ENCODE measurements around the gene CEP76. TPM values are rescaled to one million over a fixed set of nuclear protein-coding genes. Genes with fewer than 3 reads are reported as not detected.
"Not testable (repeated sequence)": the region's sequence is repeated elsewhere in the genome, so short reads cannot be mapped to it uniquely, and the experiment has no call there.

The CEP76 gene
- total RNA-seq, 4 donors from 2014 or later = 11.5 to 28.2 (median 15.5) TPM

DNA sequence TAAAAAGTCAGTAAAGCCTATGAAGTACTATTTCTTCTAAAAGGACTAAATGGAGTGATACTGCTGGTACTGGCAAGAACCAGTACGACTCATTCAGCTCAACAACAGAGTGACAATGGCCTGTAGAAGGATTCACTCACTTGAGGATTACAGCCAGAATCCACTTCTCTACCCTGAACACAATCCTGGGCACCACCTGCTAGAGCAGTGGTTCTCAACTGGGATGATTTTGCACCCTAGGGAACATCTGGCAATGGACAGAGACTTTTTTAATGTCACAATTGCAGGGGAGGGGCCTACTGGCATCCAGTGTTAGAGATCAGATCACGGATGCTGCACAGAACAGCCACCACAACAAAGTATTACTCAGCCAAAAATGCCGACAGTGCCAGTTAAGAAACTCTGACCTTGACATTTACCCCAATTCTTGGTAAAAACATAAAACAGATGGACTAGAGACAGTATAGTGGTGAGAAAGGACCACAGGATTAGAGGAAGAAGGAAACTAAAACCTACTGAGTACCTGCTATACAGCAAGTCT, 49.6 kb downstream of the CEP76 start:
- no peak for DNase-seq
- TF ChIP-seq POLR2A (IDR thresholded peaks at IDR 0.05) = no peak
- TF ChIP-seq, protein P1, sequence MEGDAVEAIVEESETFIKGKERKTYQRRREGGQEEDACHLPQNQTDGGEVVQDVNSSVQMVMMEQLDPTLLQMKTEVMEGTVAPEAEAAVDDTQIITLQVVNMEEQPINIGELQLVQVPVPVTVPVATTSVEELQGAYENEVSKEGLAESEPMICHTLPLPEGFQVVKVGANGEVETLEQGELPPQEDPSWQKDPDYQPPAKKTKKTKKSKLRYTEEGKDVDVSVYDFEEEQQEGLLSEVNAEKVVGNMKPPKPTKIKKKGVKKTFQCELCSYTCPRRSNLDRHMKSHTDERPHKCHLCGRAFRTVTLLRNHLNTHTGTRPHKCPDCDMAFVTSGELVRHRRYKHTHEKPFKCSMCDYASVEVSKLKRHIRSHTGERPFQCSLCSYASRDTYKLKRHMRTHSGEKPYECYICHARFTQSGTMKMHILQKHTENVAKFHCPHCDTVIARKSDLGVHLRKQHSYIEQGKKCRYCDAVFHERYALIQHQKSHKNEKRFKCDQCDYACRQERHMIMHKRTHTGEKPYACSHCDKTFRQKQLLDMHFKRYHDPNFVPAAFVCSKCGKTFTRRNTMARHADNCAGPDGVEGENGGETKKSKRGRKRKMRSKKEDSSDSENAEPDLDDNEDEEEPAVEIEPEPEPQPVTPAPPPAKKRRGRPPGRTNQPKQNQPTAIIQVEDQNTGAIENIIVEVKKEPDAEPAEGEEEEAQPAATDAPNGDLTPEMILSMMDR (IDR thresholded peaks at IDR 0.05) = no peak
- H3K27ac ChIP-seq = no peak overlapping the region
- no peaks in the 10 kb centered on the region for H3K9me3 ChIP-seq
- no peaks in the 10 kb centered on the region for H3K27me3 ChIP-seq
- H3K4me1 ChIP-seq = peaks cover 0 to 14% (median 3%) of the 10 kb centered on the region in 4 donors
- H3K4me3 ChIP-seq = no peak overlapping the region
- H3K36me3 ChIP-seq = no peaks in the 10 kb centered on the region

DNA sequence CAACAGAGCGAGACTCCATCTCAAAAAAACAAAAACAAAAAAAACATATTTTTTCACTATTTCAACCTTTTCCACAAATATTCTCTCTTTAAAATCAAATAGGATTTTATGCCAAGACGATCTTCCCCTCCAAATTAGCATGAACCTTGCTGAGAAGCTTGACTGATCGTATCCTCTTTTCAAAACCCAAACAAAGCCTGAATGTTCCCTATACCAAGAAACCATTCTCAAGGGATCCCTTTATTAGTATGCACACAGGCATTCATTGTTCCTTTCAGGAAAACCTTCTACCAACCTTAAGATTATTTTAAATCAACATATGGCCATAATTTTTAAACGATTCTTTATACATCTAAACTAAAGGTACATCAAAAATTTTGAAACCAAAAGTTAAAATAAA, 50.9 kb downstream of the CEP76 start:
- peaks cover 0 to 7% (median under 1%) of the 10 kb centered on the region in 4 donors for H3K4me1 ChIP-seq
- TF ChIP-seq, protein P1 (IDR thresholded peaks at IDR 0.05) = no peak
- TF ChIP-seq POLR2A (IDR thresholded peaks at IDR 0.05) = no peak
- no peak overlapping the region for H3K27ac ChIP-seq
- H3K4me3 ChIP-seq = no peak overlapping the region
- DNase-seq = no peak
- no peaks in the 10 kb centered on the region for H3K9me3 ChIP-seq
- no peaks in the 10 kb centered on the region for H3K27me3 ChIP-seq
- H3K36me3 ChIP-seq = no peaks in the 10 kb centered on the region

DNA sequence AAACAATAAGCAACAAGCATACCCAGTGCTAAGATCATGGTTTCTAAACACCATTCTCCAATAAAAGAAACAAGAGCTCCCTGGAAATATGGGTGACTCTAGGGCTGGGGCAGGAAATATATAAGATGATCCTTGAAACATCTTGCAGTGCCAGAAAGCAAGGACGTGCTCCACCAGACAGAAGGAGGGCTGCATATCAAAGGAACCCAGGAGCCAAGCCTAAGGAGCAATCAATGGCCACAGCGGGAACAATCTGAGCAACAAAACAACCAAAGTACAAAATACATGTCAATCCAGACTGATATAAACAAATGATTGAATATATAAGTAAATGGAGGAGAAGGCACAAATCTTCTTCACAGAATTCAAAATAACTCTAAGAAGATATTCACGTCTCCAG, 54.8 kb downstream of the CEP76 start:
- no peaks in the 10 kb centered on the region for H3K36me3 ChIP-seq
- no peaks in the 10 kb centered on the region for H3K4me1 ChIP-seq
- no peaks in the 10 kb centered on the region for H3K9me3 ChIP-seq
- no peak overlapping the region for H3K27ac ChIP-seq
- H3K4me3 ChIP-seq = no peak overlapping the region
- TF ChIP-seq, protein P1 (IDR thresholded peaks at IDR 0.05) = no peak
- no peak for TF ChIP-seq POLR2A (IDR thresholded peaks at IDR 0.05)
- DNase-seq = no peak
- no peaks in the 10 kb centered on the region for H3K27me3 ChIP-seq

DNA sequence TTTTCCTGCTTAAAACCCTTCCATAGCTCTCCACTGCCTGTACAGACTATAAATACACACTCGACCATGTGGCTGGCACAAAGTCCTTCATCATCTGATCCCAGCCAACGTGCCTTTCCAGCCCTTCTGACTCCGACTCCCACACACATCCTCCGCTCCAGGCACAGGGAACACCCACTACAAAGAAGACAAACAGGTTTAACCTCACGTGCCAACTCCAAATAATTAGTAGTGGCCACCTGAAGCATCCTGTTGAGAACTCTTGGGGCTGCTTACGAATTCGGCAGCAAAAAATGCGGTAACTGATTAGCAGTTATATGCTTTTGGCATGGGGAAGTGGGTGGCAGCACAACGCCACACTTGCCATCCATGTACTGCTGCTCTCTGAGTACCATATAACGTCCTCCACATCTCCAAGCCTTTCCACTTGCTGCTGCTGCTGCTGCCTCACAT, 56.7 kb downstream of the CEP76 start:
- Histone ChIP-seq H3K4me1 (no peaks in the 10 kb centered on the region), H3K4me3 (no peak overlapping the region)

DNA sequence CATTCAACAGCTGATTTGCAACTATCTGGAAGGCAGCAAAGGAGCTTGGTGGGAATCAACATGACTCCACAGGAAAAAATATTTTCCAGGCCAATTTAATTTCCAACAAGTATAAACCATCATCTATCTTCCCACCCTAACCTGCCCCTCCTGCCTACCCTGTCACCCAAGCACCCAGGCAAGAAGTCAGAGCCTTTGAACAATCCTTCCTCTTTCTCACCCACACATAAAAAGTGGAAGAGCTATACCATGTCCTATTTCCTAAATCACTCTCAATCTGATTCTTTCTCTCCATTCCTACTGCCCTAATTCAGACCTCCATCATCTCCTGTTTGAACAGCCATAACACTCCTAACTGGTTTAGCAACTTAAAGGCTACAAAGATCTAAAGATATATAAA, 57.3 kb downstream of the CEP76 start:
- Histone ChIP-seq H3K27ac (no peak overlapping the region), H3K36me3 (no peaks in the 10 kb centered on the region), H3K4me1 (no peaks in the 10 kb centered on the region), H3K9me3 (no peaks in the 10 kb centered on the region), H3K27me3 (no peaks in the 10 kb centered on the region), H3K4me3 (no peak overlapping the region)
- DNase-seq = no peak
- TF ChIP-seq, protein P1 (IDR thresholded peaks at IDR 0.05) = no peak
- TF ChIP-seq POLR2A (IDR thresholded peaks at IDR 0.05) = no peak

More for the DNA sequence above, 56.7 kb downstream of the CEP76 start:
- no peak for DNase-seq
- TF ChIP-seq, protein P1 (IDR thresholded peaks at IDR 0.05) = no peak
- TF ChIP-seq POLR2A (IDR thresholded peaks at IDR 0.05) = no peak
- Histone ChIP-seq H3K27ac (no peak overlapping the region), H3K36me3 (no peaks in the 10 kb centered on the region), H3K9me3 (no peaks in the 10 kb centered on the region), H3K27me3 (no peaks in the 10 kb centered on the region)

DNA sequence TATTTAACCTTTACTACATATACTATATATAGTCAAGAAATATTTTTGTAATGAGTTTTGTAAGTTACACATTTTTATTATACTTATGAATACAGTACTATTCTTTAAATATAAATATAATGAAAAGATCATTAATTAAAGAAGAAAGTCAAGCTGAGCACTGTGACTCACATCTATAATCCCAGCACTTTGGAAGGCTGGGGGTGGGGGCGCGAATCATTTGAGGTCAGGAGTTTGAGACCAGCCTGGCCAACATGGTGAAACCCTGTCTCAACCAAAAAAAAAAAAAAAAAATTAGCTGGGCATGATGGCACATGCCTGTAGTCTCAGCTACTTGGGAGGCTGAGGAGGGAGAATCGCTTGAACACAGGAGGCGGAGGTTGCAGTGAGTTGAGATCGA, 58.8 kb downstream of the CEP76 start:
- not testable (repeated sequence) for H3K27me3 ChIP-seq, DNase-seq, H3K4me3 ChIP-seq, H3K9me3 ChIP-seq, H3K27ac ChIP-seq, H3K4me1 ChIP-seq, H3K36me3 ChIP-seq

All from Peyer's patch (tissue), 4 donors.